Lower leg skin (tissue), 3 donors: Measurements from ENCODE around the gene ZNF503.

ENCODE experiments used
- POLR2A ChIP-seq, 2 donors: fragments of 450-650 bp; IDR thresholded peaks; one replicate each; pipeline ENCODE4 v1.6.1; 2016 to 2017; ENCODE audit warnings: antibody characterized with exemption in 2 of 2, mild to moderate bottlenecking in 1 of 2, moderate library complexity in 1 of 2
- TF ChIP-seq, protein P1 (sequence below), 3 donors: fragments of 450-650 bp; IDR thresholded peaks; one replicate each; pipeline ENCODE4 v1.5.1; 2016; ENCODE audit warnings: antibody characterized with exemption in 3 of 3, mild to moderate bottlenecking in 3 of 3, moderate library complexity in 2 of 3

DNA sequence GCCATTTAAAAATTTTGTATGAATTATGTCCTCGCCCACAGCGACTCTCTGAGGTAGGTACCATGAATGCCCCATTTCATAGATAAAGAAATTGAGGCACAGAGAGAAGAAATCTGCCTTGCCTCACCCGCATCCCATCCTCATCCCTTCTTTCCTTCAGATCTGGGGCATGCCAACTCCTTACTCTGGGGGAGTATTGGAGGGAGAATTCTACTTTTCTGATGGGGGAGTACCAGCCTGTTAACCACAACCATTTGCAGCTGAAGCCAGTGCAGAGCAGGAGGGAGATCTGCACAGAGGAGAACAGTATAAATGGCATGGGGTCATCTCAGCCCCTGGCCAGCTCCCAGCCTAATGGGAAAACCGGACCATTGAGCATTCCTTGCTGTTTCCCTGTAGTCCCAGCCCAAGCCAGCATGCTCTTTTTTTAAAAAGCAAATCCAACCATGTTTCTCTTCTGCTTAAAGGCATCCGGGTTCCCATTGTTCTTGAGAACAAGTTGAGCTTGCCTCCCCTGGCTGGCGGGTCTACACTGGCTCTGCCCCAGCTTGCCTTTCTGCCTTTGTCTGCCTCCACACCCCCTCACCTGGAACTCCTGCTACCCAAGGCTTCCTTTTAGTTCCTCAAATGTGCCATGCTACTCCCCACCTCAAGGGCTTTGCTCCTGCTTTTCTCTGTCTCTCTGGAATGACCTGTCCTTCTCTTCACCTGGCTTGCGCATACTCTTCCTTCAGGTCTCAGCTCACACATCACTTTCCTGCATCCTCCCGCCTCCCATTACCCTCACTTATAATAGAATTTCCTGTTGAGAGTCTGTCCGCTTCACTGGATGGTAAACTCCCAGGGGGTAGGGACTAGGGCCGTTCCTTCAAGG is 8.8 kb upstream of the ZNF503 start:
- TF ChIP-seq, protein P1, sequence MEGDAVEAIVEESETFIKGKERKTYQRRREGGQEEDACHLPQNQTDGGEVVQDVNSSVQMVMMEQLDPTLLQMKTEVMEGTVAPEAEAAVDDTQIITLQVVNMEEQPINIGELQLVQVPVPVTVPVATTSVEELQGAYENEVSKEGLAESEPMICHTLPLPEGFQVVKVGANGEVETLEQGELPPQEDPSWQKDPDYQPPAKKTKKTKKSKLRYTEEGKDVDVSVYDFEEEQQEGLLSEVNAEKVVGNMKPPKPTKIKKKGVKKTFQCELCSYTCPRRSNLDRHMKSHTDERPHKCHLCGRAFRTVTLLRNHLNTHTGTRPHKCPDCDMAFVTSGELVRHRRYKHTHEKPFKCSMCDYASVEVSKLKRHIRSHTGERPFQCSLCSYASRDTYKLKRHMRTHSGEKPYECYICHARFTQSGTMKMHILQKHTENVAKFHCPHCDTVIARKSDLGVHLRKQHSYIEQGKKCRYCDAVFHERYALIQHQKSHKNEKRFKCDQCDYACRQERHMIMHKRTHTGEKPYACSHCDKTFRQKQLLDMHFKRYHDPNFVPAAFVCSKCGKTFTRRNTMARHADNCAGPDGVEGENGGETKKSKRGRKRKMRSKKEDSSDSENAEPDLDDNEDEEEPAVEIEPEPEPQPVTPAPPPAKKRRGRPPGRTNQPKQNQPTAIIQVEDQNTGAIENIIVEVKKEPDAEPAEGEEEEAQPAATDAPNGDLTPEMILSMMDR (IDR thresholded peaks at IDR 0.05), result no peak
- TF ChIP-seq POLR2A (IDR thresholded peaks at IDR 0.05), result no peak
